SK-N-SH (cell line): Measurements from ENCODE around the gene CLCN3. TPM values are rescaled to one million over a fixed set of nuclear protein-coding genes. Genes with fewer than 3 reads are reported as not detected.

Experiments used
- CTCF ChIA-PET: fragments of 300-600, 350-600 bp; formaldehyde crosslinking; extraction: SDS; loops from one replicate; lab custom pipeline; 2021; lab: Yijun Ruan, JAX
- POLR2A ChIA-PET: fragments of 350-600 bp; sonication (Branson Sonifier 250); formaldehyde crosslinking; extraction: SDS; loops from one replicate; lab custom pipeline; 2020; ENCODE audit warnings: antibody characterized with exemption, inconsistent platforms; lab: Yijun Ruan, JAX
- DNase-seq: peaks from one replicate; pipeline ENCODE4 v3.0.0; 2012
- H2AFZ ChIP-seq: fragments of 200-600 bp; sonication (generic); 2 replicates; pipeline ENCODE4 v1.8.1; 2016; ENCODE audit warnings: antibody characterized with exemption, mild to moderate bottlenecking, low read depth
- H3F3A ChIP-seq: fragments of 200-600 bp; sonication (generic); replicated peaks from 2 replicates; pipeline ENCODE3; 2016; ENCODE audit warnings: antibody characterized with exemption, mild to moderate bottlenecking; ENCODE audit not compliant: insufficient read depth
- H3K27ac ChIP-seq, 2 experiments: fragments of 200-500 bp in 1 of 2; fragments of 200-600 bp in 1 of 2; sonication (Bioruptor generic) in 1 of 2; sonication (generic), shearing (Covaris generic) in 1 of 2; 2 replicates each; pipeline versions ENCODE4 v1.5.1 to v1.6.1; 2014 to 2016; ENCODE audit warnings: low read depth in 2 of 2, inconsistent platforms in 1 of 2, low read length in 1 of 2, mild to moderate bottlenecking in 1 of 2, mixed read lengths in 1 of 2
- H3K27me3 ChIP-seq: fragments of 200-600 bp; sonication (generic), shearing (Covaris generic); 2 replicates; pipeline ENCODE4 v1.6.1; 2016; ENCODE audit warnings: mixed run types; ENCODE audit not compliant: insufficient read depth
- H3K36me3 ChIP-seq, 2 experiments: fragments of 200-500 bp in 1 of 2; fragments of 200-600 bp in 1 of 2; sonication (Bioruptor generic) in 1 of 2; sonication (generic) in 1 of 2; replicated peaks in 1 of 2; 2 replicates each; pipeline versions ENCODE3 to v1.5.1; 2014 to 2016; ENCODE audit warnings: low read length in 1 of 2, mild to moderate bottlenecking in 1 of 2; ENCODE audit not compliant: insufficient read depth in 2 of 2, control insufficient read depth in 1 of 2
- H3K4me1 ChIP-seq, 2 experiments: fragments of 200-500 bp in 1 of 2; fragments of 200-600 bp in 1 of 2; sonication (Bioruptor generic) in 1 of 2; sonication (generic), shearing (Covaris generic) in 1 of 2; 2 replicates each; pipeline versions ENCODE4 v1.5.1 to v1.6.1; 2014 to 2016; ENCODE audit warnings: low read depth in 1 of 2, low read length in 1 of 2, mixed run types in 1 of 2; ENCODE audit not compliant: insufficient read depth in 2 of 2, control insufficient read depth in 1 of 2
- H3K4me2 ChIP-seq: fragments of 200-600 bp; sonication (generic), shearing (Covaris generic); 2 replicates; pipeline ENCODE4 v1.6.1; 2017; ENCODE audit warnings: mixed run types
- H3K4me3 ChIP-seq, 2 experiments: fragments of 200-500 bp in 1 of 2; fragments of 200-600 bp in 1 of 2; sonication (Bioruptor generic) in 1 of 2; sonication (generic), shearing (Covaris generic) in 1 of 2; 2 replicates each; pipeline versions ENCODE4 v1.5.1 to v1.8.1; 2014 to 2016; ENCODE audit warnings: low read depth in 2 of 2, inconsistent platforms in 1 of 2, low read length in 1 of 2, mild to moderate bottlenecking in 1 of 2, mixed read lengths in 1 of 2, moderate library complexity in 1 of 2
- H3K79me2 ChIP-seq: fragments of 200-600 bp; sonication (generic); 2 replicates; pipeline ENCODE4 v1.8.1; 2017; ENCODE audit warnings: mild to moderate bottlenecking; ENCODE audit not compliant: insufficient read depth
- H3K9ac ChIP-seq: fragments of 200-600 bp; sonication (generic); 2 replicates; pipeline ENCODE4 v1.6.1; 2017; ENCODE audit warnings: mixed run types
- H3K9me2 ChIP-seq: fragments of 200-600 bp; sonication (generic); 2 replicates; pipeline ENCODE4 v1.6.1; 2017; ENCODE audit warnings: mixed run types
- H3K9me3 ChIP-seq: fragments of 200-600 bp; sonication (generic); 2 replicates; pipeline ENCODE4 v1.6.1; 2017; ENCODE audit warnings: mixed run types, mild to moderate bottlenecking, moderate library complexity
- H4K20me1 ChIP-seq: fragments of 200-600 bp; sonication (generic); 2 replicates; pipeline ENCODE4 v1.6.1; 2017; ENCODE audit warnings: mild to moderate bottlenecking, mixed run types; ENCODE audit not compliant: insufficient read depth
- CHD2 ChIP-seq: fragments of 150-350 bp; IDR thresholded peaks from 2 replicates; pipeline ENCODE4 v1.6.1; 2018; ENCODE audit warnings: low read length; ENCODE audit not compliant: partially characterized antibody
- ELF1 ChIP-seq: IDR thresholded peaks from 2 replicates; pipeline ENCODE4 v1.4.0; 2012
- EZH2phosphoT487 ChIP-seq: fragments of 200-600 bp; sonication (generic); IDR thresholded peaks from 2 replicates; pipeline ENCODE4 v1.6.1; 2017; ENCODE audit warnings: low read depth, mixed run types, mild to moderate bottlenecking, antibody characterized with exemption, moderate library complexity, borderline replicate concordance
- FOSL2 ChIP-seq: IDR thresholded peaks from 2 replicates; pipeline ENCODE4 v1.4.0; 2012; ENCODE audit warnings: low read depth, mild to moderate bottlenecking, moderate library complexity, borderline replicate concordance
- FOXM1 ChIP-seq: IDR thresholded peaks from 2 replicates; pipeline ENCODE4 v1.4.0; 2012; ENCODE audit warnings: low read depth, mild to moderate bottlenecking
- GABPA ChIP-seq: IDR thresholded peaks from 2 replicates; pipeline ENCODE4 v1.4.0; 2012; ENCODE audit warnings: low read depth, mild to moderate bottlenecking
- IRF3 ChIP-seq: fragments of 150-350 bp; IDR thresholded peaks from 2 replicates; pipeline ENCODE4 v1.6.1; 2016; ENCODE audit warnings: mild to moderate bottlenecking, low read depth, low read length
- JUND ChIP-seq: IDR thresholded peaks from 2 replicates; pipeline ENCODE4 v1.4.0; 2012
- MEF2A ChIP-seq: IDR thresholded peaks from 2 replicates; pipeline ENCODE4 v1.4.0; 2012; ENCODE audit warnings: low read depth, borderline replicate concordance
- NFIC ChIP-seq: IDR thresholded peaks from 2 replicates; pipeline ENCODE4 v1.4.0; 2012; ENCODE audit warnings: borderline replicate concordance
- POLR2AphosphoS5 ChIP-seq: IDR thresholded peaks from 2 replicates; pipeline ENCODE4 v1.6.1; 2012; ENCODE audit warnings: low read depth, low read length
- RAD21 ChIP-seq: IDR thresholded peaks from 2 replicates; pipeline ENCODE4 v1.6.1; 2012; ENCODE audit warnings: mild to moderate bottlenecking, low read length
- REST ChIP-seq: IDR thresholded peaks from 2 replicates; pipeline ENCODE4 v1.6.1; 2012; ENCODE audit warnings: mild to moderate bottlenecking, low read depth, low read length, moderate library complexity
- RFX5 ChIP-seq: IDR thresholded peaks from 2 replicates; pipeline ENCODE4 v1.6.1; 2012; ENCODE audit warnings: mild to moderate bottlenecking, improper control_type of control experiment, low read length
- SMC3 ChIP-seq: IDR thresholded peaks from 2 replicates; pipeline ENCODE4 v1.6.1; 2012; ENCODE audit warnings: low read depth, low read length, improper control_type of control experiment
- TEAD4 ChIP-seq: IDR thresholded peaks from 2 replicates; pipeline ENCODE4 v1.4.0; 2012; ENCODE audit warnings: mild to moderate bottlenecking, borderline replicate concordance; ENCODE audit not compliant: insufficient read depth
- YY1 ChIP-seq: IDR thresholded peaks from 2 replicates; pipeline ENCODE4 v1.4.0; 2012; ENCODE audit warnings: low read depth, mild to moderate bottlenecking
- ZBTB33 ChIP-seq: IDR thresholded peaks from 2 replicates; pipeline ENCODE4 v1.4.0; 2012; ENCODE audit warnings: low read depth, borderline replicate concordance
- WGBS: methylation state at CpG from one replicate; pipeline ENCODE4 v1.1.6; 2017; ENCODE audit warnings: low lambda C conversion rate; 5-methylcytosine and 5-hydroxymethylcytosine counted together
- polyA plus RNA-seq, 3 experiments: library from polyadenylated mRNA; depleted of rRNA; stranded (reverse); fragments of >200 nt; gene quantifications; 2 replicates each; pipeline ENCODE4 v1.2.3, GENCODE V29; 2012
- TF ChIP-seq, protein P1 (sequence below): fragments of 150-350 bp; IDR thresholded peaks from 2 replicates; pipeline ENCODE4 v1.6.1; 2017; ENCODE audit warnings: antibody characterized with exemption, low read length, low read depth, borderline replicate concordance

Gene CLCN3
- polyA plus RNA-seq, 1 of the 3 experiments (the other 2 are of a cell fraction): 11.8 TPM

DNA sequence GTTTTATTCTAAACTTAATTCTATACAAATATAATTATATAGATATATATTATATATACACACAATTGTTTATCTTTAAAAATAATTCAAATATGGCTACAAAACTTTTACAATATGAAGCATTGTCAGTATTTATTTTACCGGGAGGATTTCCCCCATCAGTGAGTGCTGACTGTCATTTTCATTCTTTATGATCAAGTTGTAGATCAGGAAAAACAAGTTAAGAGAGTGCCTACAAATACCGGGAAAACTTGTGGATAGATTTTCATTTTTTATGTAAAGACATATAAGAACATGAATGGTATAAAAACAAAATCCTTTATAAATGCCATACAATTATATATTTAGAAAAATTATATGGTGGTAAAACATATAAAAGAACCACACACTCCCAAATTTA lies 37.8 kb downstream of the CLCN3 start:
- no peak for DNase-seq
- ChIA-PET CTCF (interaction anchor here (0.9 to 1.6 kb wide), 3 partner anchors 39 to 153 kb away, joined by 4 to 8 read pairs (median 4); partner anchors contain the start of gene NEK1), POLR2A (no interaction called here)
- peaks cover 36% of the 10 kb centered on the region for H3F3A ChIP-seq
- H4K20me1 ChIP-seq: no peaks in the 10 kb centered on the region
- H2AFZ ChIP-seq: no peak overlapping the region
- peaks cover 76% of the 10 kb centered on the region for H3K79me2 ChIP-seq
- H3K9me2 ChIP-seq: no peaks in the 10 kb centered on the region
- no peaks in the 10 kb centered on the region for H3K27me3 ChIP-seq
- H3K4me3 ChIP-seq: no peak overlapping the region
- H3K4me2 ChIP-seq: peak overlapping the region; percentile 66; the same call in 1 of the 2 replicates
- H3K9me3 ChIP-seq: no peaks in the 10 kb centered on the region
- TF ChIP-seq MEF2A (no peak), YY1 (no peak), FOXM1 (no peak), TEAD4 (no peak), RAD21 (no peak), REST (no peak), ELF1 (no peak), EZH2phosphoT487 (no peak), FOSL2 (no peak), GABPA (no peak), RFX5 (no peak), ZBTB33 (no peak), JUND (no peak), SMC3 (no peak), CHD2 (no peak), IRF3 (no peak), POLR2AphosphoS5 (no peak), NFIC (no peak)
- TF ChIP-seq, protein P1, sequence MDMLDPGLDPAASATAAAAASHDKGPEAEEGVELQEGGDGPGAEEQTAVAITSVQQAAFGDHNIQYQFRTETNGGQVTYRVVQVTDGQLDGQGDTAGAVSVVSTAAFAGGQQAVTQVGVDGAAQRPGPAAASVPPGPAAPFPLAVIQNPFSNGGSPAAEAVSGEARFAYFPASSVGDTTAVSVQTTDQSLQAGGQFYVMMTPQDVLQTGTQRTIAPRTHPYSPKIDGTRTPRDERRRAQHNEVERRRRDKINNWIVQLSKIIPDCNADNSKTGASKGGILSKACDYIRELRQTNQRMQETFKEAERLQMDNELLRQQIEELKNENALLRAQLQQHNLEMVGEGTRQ: no peak
- peaks cover 13 to 24% of the 10 kb centered on the region in 2 experiments; a peak in 3 of 4 replicates for H3K4me1 ChIP-seq
- peak overlapping the region in 1 of 2 experiments; percentile 99; a peak in 1 of 4 replicates for H3K27ac ChIP-seq
- H3K36me3 ChIP-seq: no peaks in the 10 kb centered on the region
- WGBS: 82% methylated on average over 2 of the region's 2 CpGs
- H3K9ac ChIP-seq: no peak overlapping the region
